AG04449 (cell line): ENCODE results near the gene BRIP1.

ENCODE experiments used
- CTCF ChIA-PET: fragments of 350-600 bp; formaldehyde crosslinking; extraction: SDS; loops from one replicate; lab custom pipeline; 2021; ENCODE audit warnings: antibody characterized with exemption; lab: Yijun Ruan, JAX
- POLR2A ChIA-PET: fragments of 400-600, 350-600 bp; formaldehyde crosslinking; extraction: SDS; loops from one replicate; lab custom pipeline; 2020; ENCODE audit warnings: antibody characterized with exemption, inconsistent platforms; lab: Yijun Ruan, JAX
- DNase-seq: peaks from one replicate; pipeline ENCODE4 v3.0.0-alpha.2; 2010; ENCODE audit warnings: low read depth, low spot score
- H3K4me3 ChIP-seq: 2 replicates; pipeline ENCODE4 v1.5.1; 2011; ENCODE audit warnings: low read depth, mild to moderate bottlenecking, control low read depth, low read length
- CTCF ChIP-seq: IDR thresholded peaks from one replicate; pipeline ENCODE4 v1.5.1; 2011; ENCODE audit warnings: mild to moderate bottlenecking, moderate library complexity, low read length, control low read depth, inconsistent platforms; ENCODE audit not compliant: insufficient read depth; ENCODE audit errors: missing control alignments

Gene BRIP1

DNA sequence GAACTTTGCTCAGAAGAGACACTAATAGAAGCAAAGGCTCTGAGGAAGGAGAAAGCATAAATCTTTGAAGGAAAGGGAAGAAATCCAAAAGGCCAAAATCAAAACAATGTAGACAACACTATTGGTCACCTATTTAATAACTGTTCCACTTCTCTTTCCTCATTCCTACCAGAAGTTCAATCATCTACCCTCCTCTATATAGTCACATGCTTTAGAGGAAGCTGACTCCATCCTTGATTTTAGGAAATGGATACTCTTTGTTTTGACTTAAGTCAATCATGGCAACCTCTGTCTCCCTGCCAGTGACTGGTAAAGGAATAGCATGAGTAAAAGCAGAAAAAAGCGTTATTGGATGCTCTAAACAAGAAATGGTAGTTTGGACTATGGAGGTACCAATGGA lies 7.3 kb downstream of the BRIP1 start:
- no peak for TF ChIP-seq CTCF
- no peak for DNase-seq
- H3K4me3 ChIP-seq, result no peak overlapping the region
- CTCF ChIA-PET, result no interaction called here
- POLR2A ChIA-PET, result no interaction called here

GRCh38 chr17:61852857-61853256 lies 10.5 kb downstream of the BRIP1 start:
- ChIA-PET CTCF (no interaction called here), POLR2A (no interaction called here)
- no peak for TF ChIP-seq CTCF
- no peak overlapping the region for H3K4me3 ChIP-seq
- no peak for DNase-seq

DNA sequence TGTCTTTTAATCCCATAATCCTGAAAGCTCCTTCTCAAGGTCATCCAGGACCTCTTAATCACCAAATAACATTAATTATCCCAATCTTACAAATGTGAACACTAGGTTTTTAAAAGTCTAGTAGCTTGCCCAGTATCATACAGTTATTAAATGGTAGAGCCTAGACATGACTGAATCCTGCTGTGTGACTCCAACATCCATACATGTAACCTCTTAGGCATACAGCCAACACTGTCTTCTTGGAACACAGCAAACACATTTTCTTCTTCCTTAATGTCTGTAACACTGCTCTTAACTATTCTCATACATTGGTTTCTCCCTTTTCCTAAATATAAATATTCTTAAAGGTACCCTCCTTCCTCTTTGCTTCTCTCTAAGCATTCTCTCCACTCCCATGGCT lies 13.7 kb downstream of the BRIP1 start:
- ChIA-PET POLR2A (no interaction called here), CTCF (interaction anchor here (0.8 to 1.2 kb wide), 2 partner anchors 13 to 214 kb away, joined by 3 read pairs; no protein-coding TSS in a partner anchor)
- DNase-seq, result no peak
- TF ChIP-seq CTCF, result no peak
- no peak overlapping the region for H3K4me3 ChIP-seq

GRCh38 chr17:61848896-61849295 lies 14.4 kb downstream of the BRIP1 start:
- CTCF ChIA-PET, result interaction anchor here (0.8 to 1.2 kb wide), 2 partner anchors 12 to 214 kb away, joined by 3 read pairs; no protein-coding TSS in a partner anchor
- DNase-seq, result no peak
- POLR2A ChIA-PET, result no interaction called here
- no peak for TF ChIP-seq CTCF
- H3K4me3 ChIP-seq, result no peak overlapping the region

- ChIA-PET CTCF (interaction anchor here (1.2 kb wide), 1 partner anchor 11 kb away, joined by 3 read pairs; no protein-coding TSS in a partner anchor), POLR2A (no interaction called here)
- H3K4me3 ChIP-seq, result no peak overlapping the region
- no peak for TF ChIP-seq CTCF
- DNase-seq, result no peak
Observed at GRCh38 chr17:61848247-61848646, 15.1 kb downstream of the BRIP1 start.

GRCh38 chr17:61847659-61848058 lies 15.7 kb downstream of the BRIP1 start:
- DNase-seq, result no peak
- ChIA-PET POLR2A (no interaction called here), CTCF (no interaction called here)
- H3K4me3 ChIP-seq, result no peak overlapping the region
- no peak for TF ChIP-seq CTCF
